GM12891 (cell line): ENCODE measurements around the gene ZBTB46.

Experiments
- POLR2A ChIP-seq: IDR thresholded peaks from 2 replicates; pipeline ENCODE4 v1.6.1; 2011; ENCODE audit warnings: low read depth, low read length, control low read depth
- POLR2AphosphoS5 ChIP-seq: IDR thresholded peaks from 2 replicates; pipeline ENCODE4 v1.6.1; 2011; ENCODE audit warnings: low read depth, low read length, control low read depth
- TAF1 ChIP-seq: IDR thresholded peaks from 2 replicates; pipeline ENCODE4 v1.6.1; 2011; ENCODE audit warnings: low read depth, low read length, control low read depth

- TF ChIP-seq POLR2A (no peak), POLR2AphosphoS5 (no peak), TAF1 (no peak)
These were observed 8.6 kb upstream of the ZBTB46 start for GRCh38 chr20:63839620-63840019.
